T1000 (cell line): ENCODE data around the gene CSRP2.

Experiments
- DNase-seq: peaks from one replicate; lab custom pipeline; 2025; ENCODE audit warnings: mixed read lengths; lab: John Stamatoyannopoulos, UW

The CSRP2 gene

GRCh38 chr12:76891609-76892008 is 12.8 kb upstream of the CSRP2 start:
- no peak for DNase-seq

- DNase-seq = no peak
These were observed 11.6 kb upstream of the CSRP2 start for GRCh38 chr12:76890151-76891143.

GRCh38 chr12:76888775-76889174 is 10.0 kb upstream of the CSRP2 start:
- no peak for DNase-seq

- no peak for DNase-seq
These were observed 5.0 kb upstream of the CSRP2 start for GRCh38 chr12:76883811-76884210.

GRCh38 chr12:76883151-76883550 is 4.3 kb upstream of the CSRP2 start:
- DNase-seq = peak; percentile 42

GRCh38 chr12:76882367-76882766 is 3.5 kb upstream of the CSRP2 start:
- no peak for DNase-seq

GRCh38 chr12:76881142-76881541 is 2.3 kb upstream of the CSRP2 start:
- DNase-seq = no peak

- DNase-seq = no peak
These were observed 1.8 kb upstream of the CSRP2 start for GRCh38 chr12:76880519-76881023.

- DNase-seq = no peak
These were observed 1.1 kb upstream of the CSRP2 start for GRCh38 chr12:76879710-76880518.

- DNase-seq = no peak
These were observed 520 bp downstream of the CSRP2 start for GRCh38 chr12:76878099-76878898.

GRCh38 chr12:76876696-76877229 is 2.1 kb downstream of the CSRP2 start:
- no peak for DNase-seq

- DNase-seq = no peak
These were observed 4.2 kb downstream of the CSRP2 start for GRCh38 chr12:76874491-76875190.

GRCh38 chr12:76874027-76874426 is 4.8 kb downstream of the CSRP2 start:
- no peak for DNase-seq

GRCh38 chr12:76872415-76872814 is 6.4 kb downstream of the CSRP2 start:
- DNase-seq = no peak

- DNase-seq = no peak
These were observed 7.1 kb downstream of the CSRP2 start for GRCh38 chr12:76871742-76872141.

GRCh38 chr12:76871082-76871481 is 7.7 kb downstream of the CSRP2 start:
- DNase-seq = no peak

GRCh38 chr12:76866726-76867125 is 12.1 kb downstream of the CSRP2 start:
- no peak for DNase-seq

GRCh38 chr12:76866151-76866567 is 12.7 kb downstream of the CSRP2 start:
- DNase-seq = no peak

GRCh38 chr12:76864791-76865400 is 13.9 kb downstream of the CSRP2 start:
- DNase-seq = no peak

GRCh38 chr12:76863837-76864236 is 15.0 kb downstream of the CSRP2 start:
- DNase-seq = no peak
